ENCODE data around the gene SCAI. TPM values are rescaled to one million over a fixed set of nuclear protein-coding genes. Genes with fewer than 3 reads are reported as not detected.

The SCAI gene
- total RNA-seq, 2 experiments from 2014 or later, result 21.5 to 25.0 TPM

DNA sequence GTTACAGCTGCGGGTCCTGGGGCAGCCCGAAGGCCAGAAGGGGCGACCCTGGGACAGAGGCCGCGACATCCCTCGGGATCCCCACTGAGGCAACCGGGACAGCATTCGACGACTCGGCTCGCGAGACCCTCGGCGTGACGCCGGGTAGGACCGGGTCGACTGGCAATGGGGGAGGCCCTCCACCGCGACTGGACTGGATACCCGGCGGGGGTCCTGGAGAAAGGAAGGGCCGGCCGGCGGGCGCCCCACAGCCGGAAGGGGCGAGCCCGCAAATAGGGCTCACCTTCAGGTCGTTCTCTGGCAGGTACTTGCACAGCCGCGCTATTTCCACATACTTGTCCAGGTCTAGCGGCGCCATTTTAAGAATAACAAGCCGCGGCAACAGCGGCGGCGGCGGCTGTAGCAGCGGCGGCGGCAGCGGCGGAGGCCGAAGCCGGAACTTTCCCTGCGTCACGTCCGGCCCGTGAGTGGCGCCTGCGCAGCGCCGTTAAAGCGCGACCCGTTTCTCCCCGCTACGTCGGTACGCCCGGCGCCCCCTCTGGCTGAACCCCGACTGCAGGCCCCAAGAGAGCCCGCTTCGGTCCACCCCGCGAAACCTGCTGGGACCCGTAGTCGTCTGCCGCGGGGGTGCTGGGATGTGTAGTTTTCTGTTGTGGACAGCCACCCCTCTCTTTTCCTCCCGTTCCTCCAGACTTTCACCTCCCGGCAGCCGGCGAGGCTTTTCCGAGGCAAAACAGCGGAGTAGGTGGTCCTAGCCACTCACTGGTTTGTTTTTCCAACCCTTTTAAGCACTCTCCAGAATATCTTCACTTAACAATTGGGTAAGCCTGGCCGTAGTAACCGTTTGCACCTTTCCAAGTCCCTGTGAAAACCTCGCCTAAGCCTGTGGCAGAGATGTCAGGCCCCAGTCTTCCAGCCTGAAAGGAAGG, 46.3 kb upstream of the SCAI start, which contains the start of gene PPP6C:
Gene PPP6C (minus strand): TSS at position 443 of the 929 bp plus-strand sequence. CDS start 85 bp downstream, at position 358.
- Histone ChIP-seq H3K9me3 (ENCODE audit: low read length) (no peaks in the 10 kb centered on the region), H3K4me1 (ENCODE audit: insufficient read depth, low read length, poor library complexity, severe bottlenecking) (peaks cover 48% of the 10 kb centered on the region), H3K79me2 (ENCODE audit: insufficient read depth, low read depth, low read length) (peaks cover 63% of the 10 kb centered on the region), H3K4me3 (ENCODE audit: low read depth, low read length, poor library complexity, severe bottlenecking) (peak within 1 kb of the TSS; percentile 96), H3K9me2 (ENCODE audit: insufficient read depth, low read length) (no peaks in the 10 kb centered on the region), H4K20me1 (ENCODE audit: insufficient read depth, low read length) (peaks cover 5% of the 10 kb centered on the region; the same call in 1 of the 2 replicates), H3K36me3 (ENCODE audit: insufficient read depth, low read length) (peaks cover 6% of the 10 kb centered on the region; the same call in 1 of the 2 replicates), H3K27ac (ENCODE audit: low read depth, low read length, poor library complexity, severe bottlenecking) (peak within 1 kb of the TSS; percentile 74), H3K4me2 (ENCODE audit: low read length) (peak within 1 kb of the TSS; percentile 81), H2AFZ (ENCODE audit: low read length) (peak within 1 kb of the TSS; percentile 82)
- peak; percentile 95 for DNase-seq (ENCODE audit: low spot score)
- ChIA-PET CTCF (ENCODE audit: unreplicated experiment) (interaction anchor here (0.6 kb wide), 1 partner anchor 95 kb away, joined by 3 read pairs; no protein-coding TSS in a partner anchor), POLR2A (interaction anchor here (0.9 to 1.2 kb wide), 2 partner anchors 11 to 13 kb away, joined by 3 read pairs; no protein-coding TSS in a partner anchor)
- no peak for TF ChIP-seq EZH2phosphoT487 (IDR thresholded peaks at IDR 0.05; ENCODE audit: borderline replicate concordance, low read depth, low read length)
- TF ChIP-seq, protein P1, sequence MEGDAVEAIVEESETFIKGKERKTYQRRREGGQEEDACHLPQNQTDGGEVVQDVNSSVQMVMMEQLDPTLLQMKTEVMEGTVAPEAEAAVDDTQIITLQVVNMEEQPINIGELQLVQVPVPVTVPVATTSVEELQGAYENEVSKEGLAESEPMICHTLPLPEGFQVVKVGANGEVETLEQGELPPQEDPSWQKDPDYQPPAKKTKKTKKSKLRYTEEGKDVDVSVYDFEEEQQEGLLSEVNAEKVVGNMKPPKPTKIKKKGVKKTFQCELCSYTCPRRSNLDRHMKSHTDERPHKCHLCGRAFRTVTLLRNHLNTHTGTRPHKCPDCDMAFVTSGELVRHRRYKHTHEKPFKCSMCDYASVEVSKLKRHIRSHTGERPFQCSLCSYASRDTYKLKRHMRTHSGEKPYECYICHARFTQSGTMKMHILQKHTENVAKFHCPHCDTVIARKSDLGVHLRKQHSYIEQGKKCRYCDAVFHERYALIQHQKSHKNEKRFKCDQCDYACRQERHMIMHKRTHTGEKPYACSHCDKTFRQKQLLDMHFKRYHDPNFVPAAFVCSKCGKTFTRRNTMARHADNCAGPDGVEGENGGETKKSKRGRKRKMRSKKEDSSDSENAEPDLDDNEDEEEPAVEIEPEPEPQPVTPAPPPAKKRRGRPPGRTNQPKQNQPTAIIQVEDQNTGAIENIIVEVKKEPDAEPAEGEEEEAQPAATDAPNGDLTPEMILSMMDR (conservative IDR thresholded peaks at IDR 0.05; ENCODE audit: low read length), result peak; percentile 76
- no TSS peak for BruUV-seq (replicated peaks)
- intact Hi-C loops (cut with micrococcal nuclease; ENCODE audit: unreplicated experiment), result loop anchor here (1.0 kb wide), 1 partner anchor 52 kb away; the partner anchor contains the start of gene HSPA5

DNA sequence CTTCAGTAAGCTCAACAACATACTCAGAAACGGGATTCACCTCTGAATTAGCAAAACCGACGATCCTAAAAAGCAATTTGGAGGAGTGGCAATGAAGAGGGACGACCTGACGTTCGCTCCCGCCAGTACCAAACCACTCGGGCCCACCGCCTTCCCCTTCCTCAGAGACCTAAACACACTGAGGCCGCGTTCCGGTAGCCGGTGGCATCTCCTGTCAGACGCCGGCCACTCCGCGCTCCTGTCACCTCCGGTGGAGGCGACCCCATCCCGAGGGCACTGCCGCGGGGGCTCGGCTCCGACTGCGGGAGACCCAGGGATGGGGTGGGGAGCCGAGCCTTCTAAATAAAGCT, 45.7 kb upstream of the SCAI start:
- peak overlapping the region; percentile 74 for H3K27ac ChIP-seq (ENCODE audit: low read depth, low read length, poor library complexity, severe bottlenecking)
- TSS peak; percentile 82 for BruUV-seq (replicated peaks)
- peaks cover 42% of the 10 kb centered on the region for H3K4me1 ChIP-seq (ENCODE audit: insufficient read depth, low read length, poor library complexity, severe bottlenecking)
- intact Hi-C loops (cut with micrococcal nuclease; ENCODE audit: unreplicated experiment), result loop anchor here (1.0 kb wide), 1 partner anchor 52 kb away; the partner anchor contains the start of gene HSPA5
- no peaks in the 10 kb centered on the region for H3K9me3 ChIP-seq (ENCODE audit: low read length)
- H3K9me2 ChIP-seq (ENCODE audit: insufficient read depth, low read length), result no peaks in the 10 kb centered on the region
- peaks cover 5% of the 10 kb centered on the region; the same call in 1 of the 2 replicates for H4K20me1 ChIP-seq (ENCODE audit: insufficient read depth, low read length)
- peak; percentile 51 for DNase-seq (ENCODE audit: low spot score)
- H3K4me2 ChIP-seq (ENCODE audit: low read length), result peak overlapping the region; percentile 81
- ChIA-PET CTCF (ENCODE audit: unreplicated experiment) (interaction anchor here (0.6 kb wide), 1 partner anchor 95 kb away, joined by 3 read pairs; no protein-coding TSS in a partner anchor), POLR2A (no interaction called here)
- H3K36me3 ChIP-seq (ENCODE audit: insufficient read depth, low read length), result peaks cover 12% of the 10 kb centered on the region; the same call in 1 of the 2 replicates
- peak overlapping the region; percentile 73; the same call in 1 of the 2 replicates for H2AFZ ChIP-seq (ENCODE audit: low read length)
- TF ChIP-seq, protein P1 (conservative IDR thresholded peaks at IDR 0.05; ENCODE audit: low read length), result no peak
- no peak for TF ChIP-seq EZH2phosphoT487 (IDR thresholded peaks at IDR 0.05; ENCODE audit: borderline replicate concordance, low read depth, low read length)
- H3K4me3 ChIP-seq (ENCODE audit: low read depth, low read length, poor library complexity, severe bottlenecking), result peak overlapping the region; percentile 96
- peaks cover 70% of the 10 kb centered on the region for H3K79me2 ChIP-seq (ENCODE audit: insufficient read depth, low read depth, low read length)

Measured in OCI-LY7 (cell line).